HS-5 (cell line): Measurements from ENCODE around the gene GABRB2.
"Not testable (repeated sequence)": the region's sequence is repeated elsewhere in the genome, so short reads cannot be mapped to it uniquely, and the experiment has no call there.

Experiments
- DNase-seq: peaks from one replicate; pipeline ENCODE4 v3.0.0-alpha.2; 2012; ENCODE audit warnings: low read depth

GABRB2 gene

GRCh38 chr5:161297388-161297787, 249.1 kb downstream of the GABRB2 start:
- not testable (repeated sequence) for DNase-seq

GRCh38 chr5:161295721-161296250, 250.7 kb downstream of the GABRB2 start:
- no peak for DNase-seq

GRCh38 chr5:161288071-161288470, 258.5 kb downstream of the GABRB2 start:
- no peak for DNase-seq

- no peak for DNase-seq
Observed at GRCh38 chr5:161287436-161287835, 259.1 kb downstream of the GABRB2 start.

GRCh38 chr5:161286066-161286655, 260.4 kb downstream of the GABRB2 start:
- no peak for DNase-seq

GRCh38 chr5:161284445-161284844, 262.1 kb downstream of the GABRB2 start:
- no peak for DNase-seq

GRCh38 chr5:161283296-161283695, 263.2 kb downstream of the GABRB2 start:
- no peak for DNase-seq

- no peak for DNase-seq
Observed at GRCh38 chr5:161278739-161279660, 267.5 kb downstream of the GABRB2 start.

GRCh38 chr5:161277011-161277410, 269.5 kb downstream of the GABRB2 start:
- no peak for DNase-seq

GRCh38 chr5:161274951-161275350, 271.6 kb downstream of the GABRB2 start:
- DNase-seq: no peak

- no peak for DNase-seq
Observed at GRCh38 chr5:161273410-161273809, 273.1 kb downstream of the GABRB2 start.

GRCh38 chr5:161271816-161272215, 274.7 kb downstream of the GABRB2 start:
- no peak for DNase-seq

GRCh38 chr5:161269125-161269524, 277.4 kb downstream of the GABRB2 start:
- DNase-seq: no peak

GRCh38 chr5:161266954-161267353, 279.6 kb downstream of the GABRB2 start:
- no peak for DNase-seq

GRCh38 chr5:161265006-161265405, 281.5 kb downstream of the GABRB2 start:
- DNase-seq: no peak

- no peak for DNase-seq
Observed at GRCh38 chr5:161263191-161263590, 283.3 kb downstream of the GABRB2 start.

- no peak for DNase-seq
Observed at GRCh38 chr5:161261668-161262323, 284.7 kb downstream of the GABRB2 start.

GRCh38 chr5:161258438-161258837, 288.1 kb downstream of the GABRB2 start:
- no peak for DNase-seq

GRCh38 chr5:161256957-161257356, 289.6 kb downstream of the GABRB2 start:
- DNase-seq: no peak

- DNase-seq: not testable (repeated sequence)
Observed at GRCh38 chr5:161252955-161253354, 293.6 kb downstream of the GABRB2 start.

GRCh38 chr5:161246749-161247148, 299.8 kb downstream of the GABRB2 start:
- DNase-seq: no peak

GRCh38 chr5:161245846-161246245, 300.7 kb downstream of the GABRB2 start:
- DNase-seq: not testable (repeated sequence)
